SK-N-SH treated with all-trans-retinoic acid at 6 μM for 48 hours (cell line): ENCODE results near the gene FUZ.

ENCODE experiments used
- ARNTL ChIP-seq: fragments of 450-650 bp; formaldehyde crosslinking; IDR thresholded peaks from 2 replicates; pipeline ENCODE4 v1.5.0; 2020; ENCODE audit warnings: low read depth, mild to moderate bottlenecking, moderate library complexity, borderline replicate concordance
- CREB5 ChIP-seq: fragments of 250-450 bp; sonication (Bioruptor Pico); IDR thresholded peaks from 2 replicates; pipeline ENCODE4 v1.5.1; 2020; ENCODE audit warnings: low read depth, mild to moderate bottlenecking, moderate library complexity
- ESRRG ChIP-seq: fragments of 250-450 bp; sonication (Bioruptor Pico); IDR thresholded peaks from 2 replicates; pipeline ENCODE4 v1.6.1; 2021; ENCODE audit warnings: mild to moderate bottlenecking
- ISL1 ChIP-seq: fragments of 250-450 bp; sonication (Bioruptor Pico); IDR thresholded peaks from 2 replicates; pipeline ENCODE4 v2.1.2; 2022; ENCODE audit warnings: mild to moderate bottlenecking, moderate library complexity
- PATZ1 ChIP-seq: fragments of 250-450 bp; sonication (Bioruptor Pico); IDR thresholded peaks from 2 replicates; pipeline ENCODE4 v1.8.0; 2020; ENCODE audit warnings: mild to moderate bottlenecking, moderate library complexity, borderline replicate concordance
- RARB ChIP-seq: fragments of 250-450 bp; sonication (Bioruptor Pico); IDR thresholded peaks from 2 replicates; pipeline ENCODE4 v1.8.0; 2021; ENCODE audit warnings: mild to moderate bottlenecking, moderate library complexity
- TOX ChIP-seq: fragments of 250-450 bp; sonication (Bioruptor Pico); IDR thresholded peaks from 2 replicates; pipeline ENCODE4 v1.8.0; 2021; ENCODE audit warnings: mild to moderate bottlenecking, moderate library complexity, borderline replicate concordance
- ZC3H10 ChIP-seq: fragments of 250-450 bp; sonication (Bioruptor Pico); IDR thresholded peaks from 2 replicates; pipeline ENCODE4 v1.5.1; 2021; ENCODE audit warnings: mild to moderate bottlenecking, moderate library complexity
- ZFP30 ChIP-seq: fragments of 450-650 bp; formaldehyde crosslinking; IDR thresholded peaks from 2 replicates; pipeline ENCODE4 v1.5.0; 2022; ENCODE audit warnings: mild to moderate bottlenecking, moderate library complexity
- ZNF565 ChIP-seq: fragments of 450-650 bp; formaldehyde crosslinking; conservative IDR thresholded peaks from 2 replicates; pipeline ENCODE4 v1.5.0; 2020; ENCODE audit warnings: low read depth, mild to moderate bottlenecking, moderate library complexity
- ZNF70 ChIP-seq: fragments of 450-650 bp; formaldehyde crosslinking; IDR thresholded peaks from 2 replicates; pipeline ENCODE4 v1.5.0; 2020; ENCODE audit warnings: mild to moderate bottlenecking, moderate library complexity
- ZNF8 ChIP-seq: fragments of 450-650 bp; formaldehyde crosslinking; IDR thresholded peaks from 2 replicates; pipeline ENCODE4 v1.5.0; 2020; ENCODE audit warnings: mild to moderate bottlenecking, moderate library complexity

- TF ChIP-seq TOX (CRISPR knock-in tag) (no peak), CREB5 (CRISPR knock-in tag) (no peak), ISL1 (no peak), RARB (no peak), ARNTL (CRISPR knock-in tag) (no peak), ZNF70 (no peak), ESRRG (CRISPR knock-in tag) (no peak), ZFP30 (CRISPR knock-in tag) (no peak), ZNF565 (no peak), ZC3H10 (CRISPR knock-in tag) (no peak), ZNF8 (no peak), PATZ1 (CRISPR knock-in tag) (no peak)
These were observed 24.3 kb upstream of the FUZ start for GRCh38 chr19:49837425-49837824.
